Stimulated activated CD8-positive, alpha-beta memory T cell treated with anti-CD3 and anti-CD28 coated beads, Interleukin-4, amount 100 ng/mL, for 4 hours (primary cell): ENCODE results near the gene KRTAP5-11.
"Not testable (repeated sequence)": the region's sequence is repeated elsewhere in the genome, so short reads cannot be mapped to it uniquely, and the experiment has no call there.

Experiments used
- DNase-seq, 2 donors: peaks; one replicate each; pipeline ENCODE4 v3.0.0-alpha.2; 2020; ENCODE audit warnings: low read depth in 2 of 2, low spot score in 1 of 2

KRTAP5-11 gene

GRCh38 chr11:71581826-71582225 lies 849 bp downstream of the KRTAP5-11 start:
- DNase-seq, result no peak

- DNase-seq, result no peak
Measured at GRCh38 chr11:71580057-71581003, 2.3 kb downstream of the KRTAP5-11 start.

GRCh38 chr11:71579513-71579912 lies 3.2 kb downstream of the KRTAP5-11 start:
- not testable (repeated sequence) for DNase-seq

GRCh38 chr11:71577469-71578004 lies 5.1 kb downstream of the KRTAP5-11 start:
- no peak for DNase-seq

- not testable (repeated sequence) for DNase-seq
Measured at GRCh38 chr11:71576688-71577465, 5.8 kb downstream of the KRTAP5-11 start.

GRCh38 chr11:71575723-71576424 lies 6.8 kb downstream of the KRTAP5-11 start:
- DNase-seq, result no peak

GRCh38 chr11:71574418-71574817 lies 8.3 kb downstream of the KRTAP5-11 start:
- no peak for DNase-seq

- no peak for DNase-seq
Measured at GRCh38 chr11:71572811-71573210, 9.9 kb downstream of the KRTAP5-11 start.

- DNase-seq, result not testable (repeated sequence)
Measured at GRCh38 chr11:71571101-71571850, 11.4 kb downstream of the KRTAP5-11 start.

GRCh38 chr11:71568704-71569349 lies 13.8 kb downstream of the KRTAP5-11 start:
- DNase-seq, result no peak

- not testable (repeated sequence) for DNase-seq
Measured at GRCh38 chr11:71567633-71568032, 15.0 kb downstream of the KRTAP5-11 start.

- DNase-seq, result not testable (repeated sequence)
Measured at GRCh38 chr11:71566626-71567599, 15.8 kb downstream of the KRTAP5-11 start.

GRCh38 chr11:71566081-71566620 lies 16.5 kb downstream of the KRTAP5-11 start:
- DNase-seq, result no peak

GRCh38 chr11:71565263-71565662 lies 17.4 kb downstream of the KRTAP5-11 start, which contains the start of gene KRTAP5-10:
TSS of gene KRTAP5-10 (plus strand) at chr11:71565563. CDS start at chr11:71565588, 25 bp downstream.
- DNase-seq, result no peak

GRCh38 chr11:71564430-71564829 lies 18.2 kb downstream of the KRTAP5-11 start:
- no peak for DNase-seq

GRCh38 chr11:71563406-71563805 lies 19.3 kb downstream of the KRTAP5-11 start:
- DNase-seq, result no peak

- no peak for DNase-seq
Measured at GRCh38 chr11:71562120-71562519, 20.6 kb downstream of the KRTAP5-11 start.

GRCh38 chr11:71558996-71559395 lies 23.7 kb downstream of the KRTAP5-11 start:
- DNase-seq, result no peak
